GM23338 (cell line): ENCODE measurements around the gene AFF2. TPM values are rescaled to one million over a fixed set of nuclear protein-coding genes. Genes with fewer than 3 reads are reported as not detected.

ENCODE experiments used
- ATAC-seq: fragments of 200-7000 bp; cut with Tn5 transposase; 3 replicates; pipeline ENCODE4 v1.9.1; 2020
- DNase-seq: peaks from one replicate; pipeline ENCODE4 v3.0.0-alpha.2; 2015; ENCODE audit warnings: low spot score
- H2AFZ ChIP-seq: fragments of 200-600 bp; sonication (generic); 2 replicates; pipeline ENCODE4 v1.8.0; 2016; ENCODE audit warnings: antibody characterized with exemption, mild to moderate bottlenecking, moderate library complexity
- H3F3A ChIP-seq: fragments of 200-600 bp; sonication (generic); replicated peaks from 2 replicates; pipeline ENCODE4 v1.8.0; 2017; ENCODE audit warnings: antibody characterized with exemption, mixed run types, low read depth
- H3K27ac ChIP-seq: fragments of 200-600 bp; sonication (generic); 2 replicates; pipeline ENCODE4 v1.6.1; 2016; ENCODE audit warnings: low read depth
- H3K27me3 ChIP-seq: fragments of 200-600 bp; sonication (generic); 2 replicates; pipeline ENCODE4 v1.8.0; 2016; ENCODE audit warnings: mild to moderate bottlenecking, mixed run types, moderate library complexity; ENCODE audit not compliant: insufficient read depth
- H3K36me3 ChIP-seq: fragments of 200-600 bp; sonication (generic); 2 replicates; pipeline ENCODE4 v1.8.0; 2016; ENCODE audit warnings: mild to moderate bottlenecking; ENCODE audit not compliant: insufficient read depth
- H3K4me1 ChIP-seq: fragments of 200-600 bp; sonication (generic); 2 replicates; pipeline ENCODE4 v1.8.0; 2016; ENCODE audit warnings: mild to moderate bottlenecking, moderate library complexity; ENCODE audit not compliant: insufficient read depth
- H3K4me2 ChIP-seq: fragments of 200-600 bp; sonication (generic); 2 replicates; pipeline ENCODE4 v1.7.1; 2017; ENCODE audit warnings: mixed run types
- H3K4me3 ChIP-seq: fragments of 200-600 bp; sonication (generic); 2 replicates; pipeline ENCODE4 v1.6.1; 2016; ENCODE audit warnings: mixed run types
- H3K79me2 ChIP-seq: fragments of 200-600 bp; sonication (generic); replicated peaks from 2 replicates; pipeline ENCODE4 v1.8.0; 2017; ENCODE audit warnings: mild to moderate bottlenecking; ENCODE audit not compliant: insufficient read depth
- H3K9me2 ChIP-seq: fragments of 200-600 bp; sonication (generic); 2 replicates; pipeline ENCODE4 v1.8.0; 2017; ENCODE audit not compliant: insufficient read depth
- H4K20me1 ChIP-seq: fragments of 200-600 bp; sonication (generic); replicated peaks from 2 replicates; pipeline ENCODE4 v1.8.0; 2017; ENCODE audit warnings: mild to moderate bottlenecking; ENCODE audit not compliant: insufficient read depth
- H3K27ac Mint-ChIP-seq: 2 replicates; pipeline ENCODE4 v1.8.0; 2020; ENCODE audit warnings: inconsistent platforms, mild to moderate bottlenecking, moderate library complexity, mixed read lengths
- H3K27me3 Mint-ChIP-seq: 3 replicates; pipeline ENCODE4 v1.8.0; 2022; ENCODE audit warnings: low read depth, mild to moderate bottlenecking, moderate library complexity, mixed read lengths, inconsistent platforms; ENCODE audit not compliant: insufficient read depth, poor library complexity
- H3K36me3 Mint-ChIP-seq: 3 replicates; pipeline ENCODE4 v1.8.0; 2021; ENCODE audit warnings: low read depth, mild to moderate bottlenecking, inconsistent platforms, moderate library complexity, mixed read lengths
- H3K4me1 Mint-ChIP-seq: 3 replicates; pipeline ENCODE4 v1.8.0; 2020; ENCODE audit warnings: mild to moderate bottlenecking, inconsistent platforms, mixed read lengths
- H3K4me3 Mint-ChIP-seq: 3 replicates; pipeline ENCODE4 v1.8.0; 2021; ENCODE audit warnings: moderate library complexity, mild to moderate bottlenecking, inconsistent platforms, mixed read lengths
- H3K9me3 Mint-ChIP-seq: 3 replicates; pipeline ENCODE4 v1.8.0; 2020; ENCODE audit warnings: moderate library complexity, mild to moderate bottlenecking, inconsistent platforms, mixed read lengths
- CREB1 ChIP-seq: fragments of 250-450 bp; sonication (Bioruptor Pico); IDR thresholded peaks from 2 replicates; pipeline ENCODE4 v1.5.0; 2020; ENCODE audit warnings: low read depth, mild to moderate bottlenecking, moderate library complexity
- CTCF ChIP-seq, 2 experiments: fragments of 200-600 bp in 1 of 2; sonication (generic) in 1 of 2; conservative IDR thresholded peaks; 2 replicates each; pipeline versions ENCODE4 v1.5.1 to v1.6.1; 2016 to 2017; ENCODE audit warnings: antibody characterized with exemption in 2 of 2, low read depth in 2 of 2, mild to moderate bottlenecking in 2 of 2, moderate library complexity in 1 of 2
- EZH2 ChIP-seq: fragments of 200-600 bp; sonication (generic); IDR thresholded peaks from one replicate; pipeline ENCODE4 v1.8.0; 2017; ENCODE audit warnings: antibody characterized with exemption, mild to moderate bottlenecking, low read depth; ENCODE audit not compliant: unreplicated experiment
- EZH2phosphoT487 ChIP-seq: fragments of 200-600 bp; sonication (generic); IDR thresholded peaks from one replicate; pipeline ENCODE4 v1.8.1; 2018; ENCODE audit warnings: antibody characterized with exemption; ENCODE audit not compliant: unreplicated experiment
- JUNB ChIP-seq: IDR thresholded peaks from one replicate; pipeline ENCODE4 v1.6.1; 2016; ENCODE audit warnings: antibody characterized with exemption; ENCODE audit not compliant: unreplicated experiment
- NANOG ChIP-seq: IDR thresholded peaks from 2 replicates; pipeline ENCODE4 v1.6.1; 2016; ENCODE audit warnings: antibody characterized with exemption, borderline replicate concordance
- POLR2AphosphoS5 ChIP-seq: IDR thresholded peaks from 2 replicates; pipeline ENCODE4 v1.6.1; 2016; ENCODE audit warnings: antibody characterized with exemption, low read depth
- STAT1 ChIP-seq: IDR thresholded peaks from one replicate; pipeline ENCODE4 v1.6.1; 2016; ENCODE audit warnings: antibody characterized with exemption; ENCODE audit not compliant: unreplicated experiment
- ZNF114 ChIP-seq: fragments of 250-450 bp; sonication (Bioruptor Pico); IDR thresholded peaks from 2 replicates; pipeline ENCODE4 v1.5.0; 2020; ENCODE audit warnings: mild to moderate bottlenecking, moderate library complexity
- ZNF331 ChIP-seq: fragments of 250-450 bp; sonication (Bioruptor Pico); IDR thresholded peaks from 2 replicates; pipeline ENCODE4 v1.5.0; 2020; ENCODE audit warnings: low read depth, mild to moderate bottlenecking, moderate library complexity
- ZNF462 ChIP-seq: fragments of 250-450 bp; sonication (Bioruptor Pico); IDR thresholded peaks from 2 replicates; pipeline ENCODE4 v1.5.0; 2020; ENCODE audit warnings: mild to moderate bottlenecking, moderate library complexity
- polyA plus RNA-seq: library from polyadenylated mRNA; unstranded; fragments of >200 nt; fragmentation: Nextera tagmentation; extraction: Ambion mirVana; gene quantifications from 2 replicates; pipeline ENCODE4 v1.2.1, GENCODE V29; 2016
- total RNA-seq: library from RNA; depleted of rRNA; stranded (reverse); fragments of >200 nt; shearing (Covaris generic); gene quantifications from 2 replicates; pipeline ENCODE4 v1.2.3, GENCODE V29; 2014
- TF ChIP-seq, protein P1 (sequence below): IDR thresholded peaks from one replicate; pipeline ENCODE4 v1.6.1; 2018; ENCODE audit warnings: antibody characterized with exemption; ENCODE audit not compliant: unreplicated experiment
- TF ChIP-seq, protein P2 (sequence below): IDR thresholded peaks from 2 replicates; pipeline ENCODE4 v1.6.1; 2016; ENCODE audit warnings: antibody characterized with exemption

Gene AFF2
- total and polyA plus RNA-seq, 2 experiments from 2014 or later = 1.6 to 5.8 TPM

DNA sequence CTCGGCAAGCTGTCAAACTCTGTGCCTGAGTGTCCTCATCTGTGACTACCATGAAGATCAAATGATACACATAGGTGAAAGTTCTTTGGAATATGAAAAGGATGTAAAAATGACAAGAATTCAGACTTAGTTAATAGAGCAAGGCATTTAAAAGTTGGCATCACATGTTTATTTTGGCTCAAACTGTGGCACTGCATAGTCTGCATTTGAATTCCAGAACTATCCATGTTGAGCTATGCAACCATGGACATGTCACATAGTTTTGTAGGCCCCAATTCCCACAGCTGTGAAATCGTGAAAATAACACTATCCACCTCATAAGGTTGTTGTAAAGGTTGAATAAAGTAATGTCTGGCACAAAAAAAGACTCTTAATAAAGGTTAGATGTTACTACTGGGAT is 33.9 kb downstream of the AFF2 start (continued):
- TF ChIP-seq, protein P1, sequence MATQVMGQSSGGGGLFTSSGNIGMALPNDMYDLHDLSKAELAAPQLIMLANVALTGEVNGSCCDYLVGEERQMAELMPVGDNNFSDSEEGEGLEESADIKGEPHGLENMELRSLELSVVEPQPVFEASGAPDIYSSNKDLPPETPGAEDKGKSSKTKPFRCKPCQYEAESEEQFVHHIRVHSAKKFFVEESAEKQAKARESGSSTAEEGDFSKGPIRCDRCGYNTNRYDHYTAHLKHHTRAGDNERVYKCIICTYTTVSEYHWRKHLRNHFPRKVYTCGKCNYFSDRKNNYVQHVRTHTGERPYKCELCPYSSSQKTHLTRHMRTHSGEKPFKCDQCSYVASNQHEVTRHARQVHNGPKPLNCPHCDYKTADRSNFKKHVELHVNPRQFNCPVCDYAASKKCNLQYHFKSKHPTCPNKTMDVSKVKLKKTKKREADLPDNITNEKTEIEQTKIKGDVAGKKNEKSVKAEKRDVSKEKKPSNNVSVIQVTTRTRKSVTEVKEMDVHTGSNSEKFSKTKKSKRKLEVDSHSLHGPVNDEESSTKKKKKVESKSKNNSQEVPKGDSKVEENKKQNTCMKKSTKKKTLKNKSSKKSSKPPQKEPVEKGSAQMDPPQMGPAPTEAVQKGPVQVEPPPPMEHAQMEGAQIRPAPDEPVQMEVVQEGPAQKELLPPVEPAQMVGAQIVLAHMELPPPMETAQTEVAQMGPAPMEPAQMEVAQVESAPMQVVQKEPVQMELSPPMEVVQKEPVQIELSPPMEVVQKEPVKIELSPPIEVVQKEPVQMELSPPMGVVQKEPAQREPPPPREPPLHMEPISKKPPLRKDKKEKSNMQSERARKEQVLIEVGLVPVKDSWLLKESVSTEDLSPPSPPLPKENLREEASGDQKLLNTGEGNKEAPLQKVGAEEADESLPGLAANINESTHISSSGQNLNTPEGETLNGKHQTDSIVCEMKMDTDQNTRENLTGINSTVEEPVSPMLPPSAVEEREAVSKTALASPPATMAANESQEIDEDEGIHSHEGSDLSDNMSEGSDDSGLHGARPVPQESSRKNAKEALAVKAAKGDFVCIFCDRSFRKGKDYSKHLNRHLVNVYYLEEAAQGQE = no peak
- no peak for TF ChIP-seq CTCF (conservative IDR thresholded peaks at IDR 0.05; ENCODE audit: low read depth in 2 of 2)
- TF ChIP-seq CREB1 (CRISPR knock-in tag) = no peak
- no peak for TF ChIP-seq NANOG
- no peak for TF ChIP-seq JUNB
- TF ChIP-seq EZH2 = no peak
- TF ChIP-seq ZNF331 (CRISPR knock-in tag) = no peak
- TF ChIP-seq ZNF114 = no peak
- no peak for TF ChIP-seq EZH2phosphoT487
- TF ChIP-seq, protein P2, sequence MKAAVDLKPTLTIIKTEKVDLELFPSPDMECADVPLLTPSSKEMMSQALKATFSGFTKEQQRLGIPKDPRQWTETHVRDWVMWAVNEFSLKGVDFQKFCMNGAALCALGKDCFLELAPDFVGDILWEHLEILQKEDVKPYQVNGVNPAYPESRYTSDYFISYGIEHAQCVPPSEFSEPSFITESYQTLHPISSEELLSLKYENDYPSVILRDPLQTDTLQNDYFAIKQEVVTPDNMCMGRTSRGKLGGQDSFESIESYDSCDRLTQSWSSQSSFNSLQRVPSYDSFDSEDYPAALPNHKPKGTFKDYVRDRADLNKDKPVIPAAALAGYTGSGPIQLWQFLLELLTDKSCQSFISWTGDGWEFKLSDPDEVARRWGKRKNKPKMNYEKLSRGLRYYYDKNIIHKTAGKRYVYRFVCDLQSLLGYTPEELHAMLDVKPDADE = no peak
- no peak for TF ChIP-seq STAT1

GRCh38 chrX:148535639-148536038 is 35.2 kb downstream of the AFF2 start:
- no peak overlapping the region for H3K27ac Mint-ChIP-seq
- Histone ChIP-seq H3K9me2 (no peaks in the 10 kb centered on the region), H3K36me3 (no peaks in the 10 kb centered on the region), H3K4me1 (peaks cover 6% of the 10 kb centered on the region; the same call in 1 of the 2 replicates), H2AFZ (no peak overlapping the region), H3K27ac (no peak overlapping the region), H3K79me2 (no peaks in the 10 kb centered on the region), H3K4me3 (no peak overlapping the region), H4K20me1 (no peaks in the 10 kb centered on the region), H3F3A (no peaks in the 10 kb centered on the region), H3K27me3 (no peaks in the 10 kb centered on the region), H3K4me2 (no peak overlapping the region)
- H3K4me1 Mint-ChIP-seq = peaks cover 12% of the 10 kb centered on the region
- ATAC-seq = no peak
- DNase-seq = no peak
- no peak overlapping the region for H3K4me3 Mint-ChIP-seq
- H3K9me3 Mint-ChIP-seq = no peaks in the 10 kb centered on the region
- no peaks in the 10 kb centered on the region for H3K27me3 Mint-ChIP-seq
- no peaks in the 10 kb centered on the region for H3K36me3 Mint-ChIP-seq
- TF ChIP-seq POLR2AphosphoS5 (no peak), NANOG (no peak), ZNF331 (CRISPR knock-in tag) (no peak), ZNF114 (no peak), ZNF462 (CRISPR knock-in tag) (no peak)
